Thoracic aorta (tissue), 2 donors: ENCODE data around the gene TIGD3. TPM values are rescaled to one million over a fixed set of nuclear protein-coding genes. Genes with fewer than 3 reads are reported as not detected.
A peak's percentile ranks its signal among the peaks of the same experiment; 100 is the strongest.

Source experiments
- ATAC-seq: fragments of 150-250 bp; one replicate; pipeline ENCODE4 v1.8.0; 2017; ENCODE audit warnings: low read depth; ENCODE audit not compliant: insufficient number of reproducible peaks, low FRiP score
- DNase-seq: peaks from one replicate; pipeline ENCODE4 v3.0.0-alpha.2; 2020; ENCODE audit warnings: low spot score
- H3K27ac ChIP-seq, 2 donors: fragments of 200-600 bp; sonication (generic); 1 replicate in 1 of 2; 2 replicates in 1 of 2; pipeline ENCODE4 v1.5.1; 2016; ENCODE audit warnings: mild to moderate bottlenecking in 2 of 2, moderate library complexity in 2 of 2
- H3K27me3 ChIP-seq: fragments of 200-600 bp; sonication (generic); replicated peaks from 2 replicates; pipeline ENCODE4 v1.6.0; 2016; ENCODE audit warnings: mild to moderate bottlenecking; ENCODE audit not compliant: insufficient read depth
- H3K36me3 ChIP-seq: fragments of 200-600 bp; sonication (generic); one replicate; pipeline ENCODE4 v1.5.1; 2016
- H3K4me1 ChIP-seq, 2 donors: fragments of 200-600 bp; sonication (generic); 1 replicate in 1 of 2; 2 replicates in 1 of 2; pipeline versions ENCODE4 v1.5.1 to v1.6.0; 2016; ENCODE audit warnings: low read depth in 2 of 2, mild to moderate bottlenecking in 1 of 2; ENCODE audit not compliant: control insufficient read depth in 1 of 2
- H3K4me3 ChIP-seq: fragments of 200-600 bp; sonication (generic); 2 replicates; pipeline ENCODE4 v1.5.1; 2016; ENCODE audit warnings: mild to moderate bottlenecking
- H3K9me3 ChIP-seq: fragments of 200-600 bp; sonication (generic); 2 replicates; pipeline ENCODE4 v1.5.1; 2016
- CTCF ChIP-seq: fragments of 200-600 bp; sonication (generic); IDR thresholded peaks from one replicate; pipeline ENCODE4 v1.5.1; 2019; ENCODE audit warnings: antibody characterized with exemption
- total RNA-seq, 2 donors: library from RNA; depleted of rRNA; stranded (reverse); fragments of >200 nt; gene quantifications; one replicate each; pipeline versions ENCODE4 v1.1.0 to v1.2.3, GENCODE V29; 2016

Gene TIGD3
- total RNA-seq, 2 donors from 2014 or later: not detected

- H3K4me3 ChIP-seq: no peak overlapping the region
These were observed 1.2 kb upstream of the TIGD3 start for GRCh38 chr11:65353376-65353775.

GRCh38 chr11:65353900-65354264 lies 669 bp upstream of the TIGD3 start:
- ATAC-seq (peak; percentile 7), DNase-seq (no peak)
- Histone ChIP-seq H3K27ac (peak overlapping the region in 1 of 2 donors; percentile 16), H3K9me3 (no peaks in the 10 kb centered on the region), H3K4me3 (peak overlapping the region; percentile 72), H3K4me1 (peaks cover 18 to 24% of the 10 kb centered on the region in 2 donors), H3K36me3 (peaks cover 37% of the 10 kb centered on the region), H3K27me3 (no peaks in the 10 kb centered on the region)
- TF ChIP-seq CTCF: no peak

More at GRCh38 chr11:65353376-65353775, 1.2 kb upstream of the TIGD3 start:
- no peak for DNase-seq
- ATAC-seq: no peak
- H3K27ac ChIP-seq: peak overlapping the region in 1 of 2 donors; percentile 16
- peaks cover 42% of the 10 kb centered on the region for H3K36me3 ChIP-seq
- H3K9me3 ChIP-seq: no peaks in the 10 kb centered on the region
- H3K4me1 ChIP-seq: peaks cover 18 to 24% of the 10 kb centered on the region in 2 donors
- H3K27me3 ChIP-seq: no peaks in the 10 kb centered on the region
- TF ChIP-seq CTCF: no peak

GRCh38 chr11:65355013-65355775 lies 643 bp downstream of the TIGD3 start:
- ATAC-seq (no peak), DNase-seq (no peak)
- H3K9me3 ChIP-seq: no peaks in the 10 kb centered on the region

GRCh38 chr11:65355776-65356393 lies 1.3 kb downstream of the TIGD3 start:
- Histone ChIP-seq H3K36me3 (peaks cover 18% of the 10 kb centered on the region), H3K4me3 (peak overlapping the region; percentile 72), H3K27me3 (no peaks in the 10 kb centered on the region), H3K27ac (no peak overlapping the region), H3K4me1 (peaks cover 18 to 24% of the 10 kb centered on the region in 2 donors), H3K9me3 (no peaks in the 10 kb centered on the region)
- no peak for DNase-seq
- ATAC-seq: no peak
- no peak for TF ChIP-seq CTCF

More at GRCh38 chr11:65355013-65355775, 643 bp downstream of the TIGD3 start:
- Histone ChIP-seq H3K36me3 (peaks cover 25% of the 10 kb centered on the region), H3K4me1 (peaks cover 18 to 24% of the 10 kb centered on the region in 2 donors), H3K27ac (no peak overlapping the region), H3K4me3 (peak overlapping the region; percentile 72), H3K27me3 (no peaks in the 10 kb centered on the region)
- TF ChIP-seq CTCF: no peak

GRCh38 chr11:65356394-65356972 lies 1.9 kb downstream of the TIGD3 start:
- Histone ChIP-seq H3K27me3 (no peaks in the 10 kb centered on the region), H3K4me3 (peak overlapping the region; percentile 72), H3K4me1 (peaks cover 18 to 24% of the 10 kb centered on the region in 2 donors), H3K36me3 (peaks cover 12% of the 10 kb centered on the region), H3K27ac (no peak overlapping the region), H3K9me3 (no peaks in the 10 kb centered on the region)
- no peak for TF ChIP-seq CTCF
- ATAC-seq (no peak), DNase-seq (no peak)
